MM.1S (cell line): ENCODE data around the gene PTPRD.

Experiments used
- DNase-seq: peaks from one replicate; pipeline ENCODE4 v3.0.0-alpha.2; 2015
- H2AFZ ChIP-seq: fragments of 300-600 bp; sonication (generic); 2 replicates; pipeline ENCODE4 v1.6.0; 2016; ENCODE audit warnings: antibody characterized with exemption, low read length
- H3F3A ChIP-seq: fragments of 300-600 bp; sonication (generic); 2 replicates; pipeline ENCODE4 v1.6.1; 2016; ENCODE audit warnings: mild to moderate bottlenecking, antibody characterized with exemption, low read length, moderate library complexity, mixed read lengths; ENCODE audit not compliant: insufficient read depth
- H3K27ac ChIP-seq: fragments of 300-600 bp; sonication (generic); 2 replicates; pipeline ENCODE4 v1.5.1; 2016; ENCODE audit warnings: mild to moderate bottlenecking, low read length
- H3K27me3 ChIP-seq: fragments of 300-600 bp; sonication (generic); replicated peaks from 2 replicates; pipeline ENCODE4 v1.6.0; 2016; ENCODE audit warnings: low read length; ENCODE audit not compliant: insufficient read depth
- H3K36me3 ChIP-seq: fragments of 300-600 bp; sonication (generic); replicated peaks from 2 replicates; pipeline ENCODE4 v1.6.1; 2016; ENCODE audit warnings: mild to moderate bottlenecking, low read length, mixed read lengths; ENCODE audit not compliant: insufficient read depth
- H3K4me1 ChIP-seq: fragments of 300-600 bp; sonication (generic); 2 replicates; pipeline ENCODE4 v1.6.1; 2016; ENCODE audit warnings: low read length, mixed read lengths
- H3K4me2 ChIP-seq: fragments of 300-600 bp; sonication (generic); 2 replicates; pipeline ENCODE4 v1.6.0; 2016; ENCODE audit warnings: low read depth, low read length
- H3K4me3 ChIP-seq: fragments of 300-600 bp; sonication (generic); 2 replicates; pipeline ENCODE4 v1.5.1; 2016; ENCODE audit warnings: low read length, mixed read lengths
- H3K79me2 ChIP-seq: fragments of 300-600 bp; sonication (generic); 2 replicates; pipeline ENCODE4 v1.6.1; 2016; ENCODE audit warnings: mixed run types, low read length, mixed read lengths
- H3K9ac ChIP-seq: fragments of 300-600 bp; sonication (generic); 2 replicates; pipeline ENCODE4 v1.6.1; 2016; ENCODE audit warnings: low read length, mixed read lengths
- H3K9me2 ChIP-seq: fragments of 300-600 bp; sonication (generic); replicated peaks from 2 replicates; pipeline ENCODE4 v1.6.1; 2016; ENCODE audit warnings: mild to moderate bottlenecking, low read length, mixed read lengths; ENCODE audit not compliant: insufficient read depth
- H3K9me3 ChIP-seq: fragments of 300-600 bp; sonication (generic); replicated peaks from 2 replicates; pipeline ENCODE4 v1.6.1; 2016; ENCODE audit warnings: mild to moderate bottlenecking, low read length, mixed read lengths; ENCODE audit not compliant: insufficient read depth
- H4K20me1 ChIP-seq: fragments of 300-600 bp; sonication (generic); 2 replicates; pipeline ENCODE4 v1.6.1; 2016; ENCODE audit warnings: mild to moderate bottlenecking, low read length, moderate library complexity, mixed read lengths; ENCODE audit not compliant: insufficient read depth
- CTCF ChIP-seq: fragments of 300-600 bp; sonication (generic); IDR thresholded peaks from 2 replicates; pipeline ENCODE4 v1.5.1; 2016; ENCODE audit warnings: antibody characterized with exemption, low read length, mixed read lengths
- EZH2 ChIP-seq: fragments of 300-600 bp; sonication (generic); optimal IDR thresholded peaks from 2 replicates; pipeline ENCODE3; 2017; ENCODE audit warnings: low read depth, mild to moderate bottlenecking, antibody characterized with exemption, low read length, mixed read lengths
- EZH2phosphoT487 ChIP-seq: fragments of 300-600 bp; sonication (generic); IDR thresholded peaks from 2 replicates; pipeline ENCODE4 v1.6.1; 2018; ENCODE audit warnings: antibody characterized with exemption, low read length

Gene PTPRD

GRCh38 chr9:9855177-9856078 is 757.4 kb downstream of the PTPRD start:
- H3K9me2 ChIP-seq = no peaks in the 10 kb centered on the region
- H3K79me2 ChIP-seq = no peaks in the 10 kb centered on the region
- no peaks in the 10 kb centered on the region; the same call in 1 of the 2 replicates for H3K4me1 ChIP-seq
- peak overlapping the region; percentile 20; the same call in 1 of the 2 replicates for H3K9ac ChIP-seq
- H3K9me3 ChIP-seq = no peaks in the 10 kb centered on the region
- H3K27ac ChIP-seq = peak overlapping the region; percentile 36
- peak; percentile 25 for DNase-seq
- H4K20me1 ChIP-seq = no peaks in the 10 kb centered on the region
- TF ChIP-seq EZH2phosphoT487 = no peak
- no peak for TF ChIP-seq CTCF
- no peak for TF ChIP-seq EZH2
- peak overlapping the region; percentile 50; the same call in 1 of the 2 replicates for H3K4me2 ChIP-seq
- no peaks in the 10 kb centered on the region for H3F3A ChIP-seq
- H3K4me3 ChIP-seq = peak overlapping the region; percentile 45; the same call in 1 of the 2 replicates
- H3K36me3 ChIP-seq = no peaks in the 10 kb centered on the region
- peak overlapping the region; percentile 48 for H2AFZ ChIP-seq
- no peaks in the 10 kb centered on the region for H3K27me3 ChIP-seq

DNA sequence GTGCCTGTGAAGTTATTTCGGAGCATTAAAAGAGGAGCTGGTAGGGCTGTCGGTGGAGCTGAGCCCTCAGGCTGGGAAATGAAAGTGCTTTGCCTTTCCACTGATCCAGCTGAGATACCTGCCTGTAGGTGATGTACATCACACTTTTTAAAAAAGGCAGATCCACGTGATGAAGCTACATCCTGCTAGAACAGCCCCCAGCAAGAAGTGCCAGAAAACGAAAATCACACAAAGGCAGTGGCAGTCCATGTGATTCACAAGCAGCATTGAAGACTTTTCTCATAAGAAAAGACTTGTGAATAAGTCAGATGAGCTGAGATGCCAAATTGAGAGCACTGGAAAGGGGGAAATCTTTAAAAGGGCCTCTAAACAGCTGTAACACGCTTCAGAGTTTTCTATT is 765.1 kb downstream of the PTPRD start:
- H3K27me3 ChIP-seq = no peaks in the 10 kb centered on the region
- H3K4me2 ChIP-seq = peak overlapping the region; percentile 66
- peaks cover 29% of the 10 kb centered on the region for H3F3A ChIP-seq
- H3K9ac ChIP-seq = peak overlapping the region; percentile 58
- H3K9me2 ChIP-seq = no peaks in the 10 kb centered on the region
- DNase-seq = peak; percentile 93
- TF ChIP-seq EZH2 (no peak), CTCF (no peak), EZH2phosphoT487 (no peak)
- H3K36me3 ChIP-seq = no peaks in the 10 kb centered on the region
- H2AFZ ChIP-seq = peak overlapping the region; percentile 58
- H3K27ac ChIP-seq = peak overlapping the region; percentile 83
- peaks cover 14% of the 10 kb centered on the region for H3K79me2 ChIP-seq
- no peaks in the 10 kb centered on the region for H4K20me1 ChIP-seq
- peak overlapping the region; percentile 57 for H3K4me3 ChIP-seq
- H3K4me1 ChIP-seq = peaks cover 17% of the 10 kb centered on the region
- H3K9me3 ChIP-seq = no peaks in the 10 kb centered on the region

DNA sequence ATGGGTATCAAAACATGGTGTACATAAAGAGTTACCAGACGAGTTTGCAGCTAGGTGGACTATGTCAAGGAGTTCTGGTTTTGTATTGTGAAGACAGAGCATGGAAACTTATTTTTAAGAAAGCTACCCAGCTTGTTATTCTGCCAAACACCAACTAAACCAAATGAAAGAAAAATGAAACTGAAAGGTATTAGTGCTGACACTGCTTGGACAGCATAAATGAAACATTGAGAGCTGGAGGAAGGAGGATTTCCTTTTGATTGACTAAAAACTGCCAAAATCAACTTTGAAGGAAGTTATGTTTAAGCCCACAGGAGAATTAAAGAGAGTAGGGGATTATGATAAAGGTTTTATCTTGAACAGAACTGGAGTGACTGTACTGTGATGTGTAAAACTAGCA is 766.2 kb downstream of the PTPRD start:
- Histone ChIP-seq H3K27ac (peak overlapping the region; percentile 83), H3F3A (peaks cover 29% of the 10 kb centered on the region), H3K4me1 (peaks cover 19% of the 10 kb centered on the region), H3K9ac (peak overlapping the region; percentile 58), H4K20me1 (no peaks in the 10 kb centered on the region), H3K9me3 (no peaks in the 10 kb centered on the region), H3K9me2 (no peaks in the 10 kb centered on the region), H2AFZ (no peak overlapping the region), H3K36me3 (no peaks in the 10 kb centered on the region), H3K4me3 (peak overlapping the region; percentile 57), H3K27me3 (no peaks in the 10 kb centered on the region), H3K79me2 (peaks cover 14% of the 10 kb centered on the region), H3K4me2 (peak overlapping the region; percentile 66)
- TF ChIP-seq EZH2phosphoT487 (no peak), EZH2 (no peak), CTCF (no peak)
- DNase-seq = peak; percentile 89
